Measurements from ENCODE around the gene UBE2R2.

UBE2R2 gene

DNA sequence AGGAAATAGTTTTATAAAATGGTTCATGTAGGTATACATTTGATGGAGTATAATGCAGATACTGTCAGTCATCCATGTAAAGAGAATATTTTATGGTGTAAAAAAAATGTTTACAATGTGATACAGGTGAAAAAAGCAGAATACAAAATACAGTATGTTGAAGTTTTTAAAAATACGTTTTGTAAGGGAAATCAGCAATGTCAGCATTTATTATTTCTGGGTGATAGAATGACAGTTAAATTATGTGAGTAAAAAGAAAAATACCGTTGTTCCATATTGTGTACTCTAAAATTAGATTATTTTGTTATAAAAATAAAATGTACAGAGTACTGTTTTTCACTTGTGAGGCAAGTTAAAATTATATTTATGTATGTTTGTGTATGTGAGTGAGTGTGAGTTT is 69.0 kb downstream of the UBE2R2 start:
- no peak for DNase-seq

- no peak for DNase-seq
Measured at GRCh38 chr9:33893861-33894260, 76.9 kb downstream of the UBE2R2 start.

GRCh38 chr9:33894316-33894715 is 77.4 kb downstream of the UBE2R2 start:
- no peak for DNase-seq

DNA sequence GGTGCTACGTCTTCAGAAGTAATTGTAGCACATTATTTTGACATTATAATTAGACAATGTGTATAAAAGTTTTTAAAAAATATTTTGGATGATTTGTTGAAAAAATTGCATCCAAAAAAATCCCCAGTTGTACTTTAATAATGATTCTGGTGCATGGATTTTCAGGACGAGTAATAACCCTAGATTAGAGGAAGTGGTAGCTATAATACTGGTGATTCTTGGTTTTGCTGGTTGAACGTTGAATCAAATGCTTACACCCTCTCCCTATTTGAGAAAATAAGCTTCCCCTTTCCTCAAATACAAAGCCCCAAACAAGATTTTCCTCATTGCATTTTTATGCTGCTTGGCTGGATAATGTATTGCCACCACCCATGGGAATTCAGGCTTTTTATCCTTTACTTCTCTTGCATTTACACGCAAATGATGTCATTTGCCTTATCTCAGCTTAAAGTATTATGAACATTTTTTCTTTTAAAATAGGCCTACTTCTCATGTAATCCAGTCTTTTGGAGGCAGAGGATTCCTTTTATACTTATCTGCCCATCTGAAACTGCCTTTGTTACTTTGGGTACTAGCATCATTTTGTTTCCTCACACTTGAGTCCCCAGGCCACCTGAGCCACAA is 86.3 kb downstream of the UBE2R2 start:
- no peak for DNase-seq

- no peak for DNase-seq
Measured at GRCh38 chr9:33905137-33905536, 88.2 kb downstream of the UBE2R2 start.

GRCh38 chr9:33906769-33907168 is 89.8 kb downstream of the UBE2R2 start:
- DNase-seq: no peak

DNA sequence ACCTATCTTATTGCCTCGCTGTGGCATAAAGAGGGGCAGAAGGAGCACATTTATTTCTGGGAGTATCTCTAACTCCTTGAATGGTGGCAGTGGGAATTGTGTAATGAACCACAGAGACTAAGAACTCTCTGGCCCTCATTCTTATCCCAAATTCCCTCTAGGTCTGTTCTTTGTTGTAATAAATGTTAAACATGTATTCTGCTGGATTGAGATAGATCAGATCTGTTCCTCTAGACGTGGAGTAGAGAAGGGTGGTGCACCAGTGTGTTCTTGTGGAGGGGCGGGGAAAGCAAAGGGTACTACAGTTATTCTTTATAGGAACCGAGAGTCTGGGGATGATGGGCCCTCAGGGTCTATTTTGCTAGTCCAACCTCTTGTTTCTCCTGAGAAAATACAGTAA is 90.4 kb downstream of the UBE2R2 start:
- no peak for DNase-seq

DNA sequence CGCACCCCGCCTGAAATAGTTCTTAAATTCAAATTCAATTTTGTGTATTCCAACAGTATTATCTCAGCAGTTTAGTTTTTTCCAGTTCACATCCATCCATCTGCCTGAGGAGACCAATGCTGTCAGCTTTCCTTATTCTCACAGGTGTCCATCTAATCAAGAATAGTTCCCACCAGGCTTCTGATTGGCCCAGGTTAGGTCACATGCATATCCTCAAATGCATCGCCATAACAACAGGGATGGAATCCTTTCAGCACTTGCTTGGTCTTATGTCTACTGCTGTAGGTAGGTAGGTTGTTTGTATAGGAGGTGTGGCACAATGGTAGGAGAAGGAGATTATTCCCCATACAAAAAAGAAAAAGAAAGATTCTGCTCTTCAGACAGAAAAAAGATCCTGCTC is 91.2 kb downstream of the UBE2R2 start:
- DNase-seq: no peak

DNA sequence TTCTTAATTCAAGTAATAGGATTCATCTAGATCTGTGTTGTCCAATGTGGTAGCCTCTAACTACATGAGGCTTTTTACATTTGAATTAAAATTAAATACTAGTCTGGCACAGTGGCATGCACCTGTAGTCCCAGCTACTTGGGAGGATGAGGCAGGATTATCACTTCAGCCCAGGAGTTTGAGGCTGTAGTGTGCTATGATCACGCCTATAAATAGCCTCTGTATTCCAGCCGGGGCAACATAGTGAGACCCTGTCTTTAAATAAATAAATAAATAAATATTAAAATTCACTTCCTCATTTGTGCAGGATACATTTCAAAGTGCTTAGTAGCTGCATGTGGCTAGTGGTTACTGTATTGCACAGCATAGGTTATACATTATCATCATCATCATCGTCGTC is 91.8 kb downstream of the UBE2R2 start:
- DNase-seq: no peak

DNA sequence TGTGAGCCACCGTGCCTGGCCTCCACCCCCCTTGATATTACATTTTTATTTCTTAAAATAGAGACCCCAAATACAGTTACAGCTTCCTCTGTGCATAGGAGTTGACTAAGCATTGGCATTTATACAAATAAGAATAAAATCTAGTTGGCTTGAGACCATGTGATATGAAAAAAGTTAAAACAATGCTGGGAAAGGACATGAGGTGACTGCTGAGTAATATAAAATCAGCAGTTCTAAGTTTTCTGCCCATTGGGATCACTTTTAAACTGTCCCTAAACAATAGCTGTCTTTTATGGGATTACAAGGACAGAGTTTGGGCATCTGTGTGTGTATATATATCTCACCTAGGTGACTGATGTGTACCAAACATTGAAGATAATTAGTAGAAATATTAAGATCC is 96.6 kb downstream of the UBE2R2 start:
- no peak for DNase-seq

- DNase-seq: no peak
Measured at GRCh38 chr9:33914887-33915628, 98.1 kb downstream of the UBE2R2 start.

DNA sequence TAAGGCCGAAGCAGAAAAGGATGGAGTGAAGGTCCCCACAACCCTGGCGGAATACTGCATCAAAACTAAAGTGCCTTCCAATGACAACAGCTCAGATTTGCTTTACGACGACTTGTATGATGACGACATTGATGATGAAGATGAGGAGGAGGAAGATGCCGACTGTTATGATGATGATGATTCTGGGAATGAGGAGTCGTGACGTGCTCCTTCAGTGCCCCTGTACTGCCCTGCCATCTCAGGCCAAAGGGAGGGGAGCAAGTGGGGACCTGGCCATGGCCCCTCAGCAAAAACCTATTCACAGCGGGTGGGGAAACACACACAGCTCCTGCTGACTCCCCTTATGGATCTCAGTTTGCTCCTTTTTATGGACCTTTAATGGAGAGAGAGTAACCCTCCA is 100.1 kb downstream of the UBE2R2 start:
- no peak for DNase-seq

DNA sequence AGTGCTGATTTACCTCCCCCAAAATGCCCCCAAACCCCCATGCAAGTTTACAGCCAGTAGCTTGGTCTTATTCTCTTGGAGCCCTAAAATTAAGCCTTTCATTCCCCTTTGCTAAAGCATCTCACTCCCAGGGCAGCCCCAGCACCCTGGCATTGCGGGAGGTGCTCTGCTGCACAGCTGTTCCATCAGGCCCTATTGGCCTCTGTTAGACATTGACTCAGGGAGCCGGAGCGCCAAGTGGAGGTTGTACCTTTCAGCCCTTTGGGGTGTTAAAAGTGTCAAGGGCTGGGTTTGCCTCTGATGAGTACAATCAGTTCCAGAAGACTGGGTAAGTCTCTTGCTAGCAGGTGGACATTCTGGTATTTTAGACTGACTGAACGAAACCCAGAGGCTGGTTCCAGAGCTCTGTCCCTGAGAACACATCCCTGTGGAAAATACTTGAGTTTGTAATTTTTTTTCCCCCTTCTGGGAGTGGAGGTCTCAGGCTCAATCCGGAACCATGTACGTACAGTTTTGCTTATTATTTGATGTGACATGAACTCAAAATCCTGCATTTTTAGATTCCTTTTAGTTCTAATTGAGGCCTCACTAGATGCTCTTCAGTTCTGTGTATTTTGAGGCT is 102.4 kb downstream of the UBE2R2 start:
- no peak for DNase-seq

- peak; percentile 20 for DNase-seq
Measured at GRCh38 chr9:33921967-33922895, 105.3 kb downstream of the UBE2R2 start.

DNA sequence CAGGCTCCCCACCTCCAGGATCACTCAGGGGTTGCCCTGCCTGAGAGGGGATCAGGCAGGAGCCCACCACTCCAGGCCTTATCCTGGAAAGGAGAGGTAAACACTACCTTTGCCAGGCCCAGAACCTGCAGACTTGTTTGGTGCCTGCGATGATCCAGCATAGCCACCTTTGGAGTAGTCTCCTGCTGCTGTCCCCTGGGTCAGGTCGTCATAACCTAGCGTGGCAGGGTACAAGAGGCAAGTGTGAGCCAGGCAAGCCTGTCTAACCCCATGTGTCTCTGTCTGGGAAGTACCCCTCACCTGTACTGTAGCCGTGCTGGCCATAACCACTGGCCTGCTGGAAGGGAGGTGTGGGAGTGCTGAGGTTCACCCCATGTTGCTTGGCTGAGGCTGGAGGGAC is 106.1 kb downstream of the UBE2R2 start:
- DNase-seq: no peak

GRCh38 chr9:33923998-33924701 is 107.2 kb downstream of the UBE2R2 start:
- no peak for DNase-seq

DNA sequence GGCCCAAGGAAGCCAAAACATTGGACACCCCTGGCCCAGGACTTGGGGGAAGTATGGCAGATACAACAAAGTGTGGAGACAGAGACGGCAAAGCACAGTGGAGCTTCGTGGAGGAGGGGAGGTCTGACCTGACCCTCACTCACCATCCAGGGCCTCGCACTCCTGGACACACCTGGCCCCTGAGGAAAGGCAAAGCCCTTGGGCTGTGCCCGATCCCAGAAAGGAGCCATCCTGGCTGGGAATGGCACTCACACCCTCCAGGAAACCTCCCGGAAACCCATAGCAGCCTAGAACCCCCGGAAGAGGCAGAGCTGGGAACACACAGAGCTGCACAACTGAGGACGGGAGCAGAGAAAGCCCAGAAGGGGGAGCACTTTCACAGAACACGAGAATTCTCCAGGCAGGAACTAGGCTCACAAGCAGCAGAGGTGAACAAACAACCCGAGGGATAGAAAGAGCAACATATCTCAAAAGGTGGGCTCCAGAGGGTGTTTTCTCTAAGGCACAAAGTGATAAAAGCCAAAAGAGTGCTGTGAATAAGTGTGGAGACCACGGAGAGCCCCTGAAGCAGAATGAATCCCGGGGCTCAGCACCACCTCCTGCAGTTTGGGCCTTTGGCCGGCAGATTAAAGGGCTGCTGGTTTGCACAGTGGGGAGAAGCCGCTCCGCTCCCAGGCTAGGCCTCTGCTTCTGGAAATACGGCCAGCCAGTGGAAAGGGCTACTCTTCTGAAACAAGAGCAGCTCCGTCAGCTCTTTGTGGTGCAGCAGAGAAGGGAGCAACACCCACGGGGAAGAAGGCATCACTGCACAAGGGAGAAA is 108.2 kb downstream of the UBE2R2 start:
- DNase-seq: peak; percentile 51

DNA sequence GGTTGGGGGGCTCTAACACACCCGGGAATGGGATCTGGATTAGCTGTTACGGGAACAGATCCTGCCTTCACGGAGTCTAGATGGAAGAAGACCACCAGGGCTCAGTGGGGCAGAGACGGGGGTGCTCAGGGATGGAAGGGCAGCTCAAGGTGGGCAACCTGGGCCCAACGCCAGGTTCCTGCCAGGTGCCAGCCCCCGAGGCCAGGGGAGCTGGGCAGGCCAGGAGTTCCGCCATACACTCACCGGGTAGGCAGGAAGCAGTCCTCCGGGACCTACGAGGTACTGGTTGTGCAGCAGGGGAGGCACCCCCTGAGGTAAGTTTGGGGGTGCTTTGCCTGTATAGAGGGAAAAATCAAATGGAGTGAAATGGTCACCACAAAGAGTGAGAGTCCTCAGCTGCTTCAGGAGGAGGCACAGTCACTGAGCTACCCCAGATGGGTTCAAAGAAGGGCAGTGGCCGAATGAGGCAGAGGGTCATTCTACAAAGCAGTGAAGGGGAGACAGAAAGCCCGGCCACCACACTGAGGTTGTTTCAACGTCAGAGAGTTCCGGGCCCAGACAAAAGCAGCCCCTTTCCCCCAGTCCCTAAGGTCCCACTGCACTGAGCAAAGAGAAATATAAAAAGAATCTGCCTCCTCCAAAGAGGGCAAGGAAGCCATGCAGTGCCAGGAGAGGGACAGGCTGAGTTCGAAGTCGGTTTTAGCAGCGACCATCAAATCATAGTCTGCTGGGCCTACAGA is 110.0 kb downstream of the UBE2R2 start:
- DNase-seq: no peak

GRCh38 chr9:33927694-33928093 is 110.7 kb downstream of the UBE2R2 start:
- DNase-seq: no peak

GRCh38 chr9:33931326-33931725 is 114.4 kb downstream of the UBE2R2 start:
- no peak for DNase-seq

Measured in fibroblast of skin of right quadriceps (primary cell).